ENCODE results near the gene EPHX1.

The EPHX1 gene

GRCh38 chr1:225844236-225845061 lies 34.5 kb downstream of the EPHX1 start:
- DNase-seq (ENCODE audit: low read depth), result no peak
- H3K4me3 ChIP-seq (ENCODE audit: control insufficient read depth, low read depth, low read length), result no peak overlapping the region
- TF ChIP-seq, protein P1, sequence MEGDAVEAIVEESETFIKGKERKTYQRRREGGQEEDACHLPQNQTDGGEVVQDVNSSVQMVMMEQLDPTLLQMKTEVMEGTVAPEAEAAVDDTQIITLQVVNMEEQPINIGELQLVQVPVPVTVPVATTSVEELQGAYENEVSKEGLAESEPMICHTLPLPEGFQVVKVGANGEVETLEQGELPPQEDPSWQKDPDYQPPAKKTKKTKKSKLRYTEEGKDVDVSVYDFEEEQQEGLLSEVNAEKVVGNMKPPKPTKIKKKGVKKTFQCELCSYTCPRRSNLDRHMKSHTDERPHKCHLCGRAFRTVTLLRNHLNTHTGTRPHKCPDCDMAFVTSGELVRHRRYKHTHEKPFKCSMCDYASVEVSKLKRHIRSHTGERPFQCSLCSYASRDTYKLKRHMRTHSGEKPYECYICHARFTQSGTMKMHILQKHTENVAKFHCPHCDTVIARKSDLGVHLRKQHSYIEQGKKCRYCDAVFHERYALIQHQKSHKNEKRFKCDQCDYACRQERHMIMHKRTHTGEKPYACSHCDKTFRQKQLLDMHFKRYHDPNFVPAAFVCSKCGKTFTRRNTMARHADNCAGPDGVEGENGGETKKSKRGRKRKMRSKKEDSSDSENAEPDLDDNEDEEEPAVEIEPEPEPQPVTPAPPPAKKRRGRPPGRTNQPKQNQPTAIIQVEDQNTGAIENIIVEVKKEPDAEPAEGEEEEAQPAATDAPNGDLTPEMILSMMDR (conservative IDR thresholded peaks at IDR 0.05; ENCODE audit: control insufficient read depth, insufficient read depth, low read depth, low read length), result no peak

DNA sequence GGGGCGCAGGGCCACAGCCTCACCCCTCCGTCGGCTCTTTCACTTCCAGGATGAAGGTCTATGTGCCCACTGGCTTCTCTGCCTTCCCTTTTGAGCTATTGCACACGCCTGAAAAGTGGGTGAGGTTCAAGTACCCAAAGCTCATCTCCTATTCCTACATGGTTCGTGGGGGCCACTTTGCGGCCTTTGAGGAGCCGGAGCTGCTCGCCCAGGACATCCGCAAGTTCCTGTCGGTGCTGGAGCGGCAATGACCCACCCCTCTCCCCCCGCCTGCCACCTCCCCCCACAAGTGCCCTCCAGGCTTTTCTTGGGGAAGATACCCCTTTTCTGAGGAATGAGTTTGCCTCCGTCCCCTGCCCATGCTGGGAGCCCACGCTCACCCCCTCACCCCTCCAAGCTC lies 35.2 kb downstream of the EPHX1 start:
- H3K4me3 ChIP-seq (ENCODE audit: control insufficient read depth, low read depth, low read length), result no peak overlapping the region
- TF ChIP-seq, protein P1 (conservative IDR thresholded peaks at IDR 0.05; ENCODE audit: control insufficient read depth, insufficient read depth, low read depth, low read length), result no peak
- no peak for DNase-seq (ENCODE audit: low read depth)

DNA sequence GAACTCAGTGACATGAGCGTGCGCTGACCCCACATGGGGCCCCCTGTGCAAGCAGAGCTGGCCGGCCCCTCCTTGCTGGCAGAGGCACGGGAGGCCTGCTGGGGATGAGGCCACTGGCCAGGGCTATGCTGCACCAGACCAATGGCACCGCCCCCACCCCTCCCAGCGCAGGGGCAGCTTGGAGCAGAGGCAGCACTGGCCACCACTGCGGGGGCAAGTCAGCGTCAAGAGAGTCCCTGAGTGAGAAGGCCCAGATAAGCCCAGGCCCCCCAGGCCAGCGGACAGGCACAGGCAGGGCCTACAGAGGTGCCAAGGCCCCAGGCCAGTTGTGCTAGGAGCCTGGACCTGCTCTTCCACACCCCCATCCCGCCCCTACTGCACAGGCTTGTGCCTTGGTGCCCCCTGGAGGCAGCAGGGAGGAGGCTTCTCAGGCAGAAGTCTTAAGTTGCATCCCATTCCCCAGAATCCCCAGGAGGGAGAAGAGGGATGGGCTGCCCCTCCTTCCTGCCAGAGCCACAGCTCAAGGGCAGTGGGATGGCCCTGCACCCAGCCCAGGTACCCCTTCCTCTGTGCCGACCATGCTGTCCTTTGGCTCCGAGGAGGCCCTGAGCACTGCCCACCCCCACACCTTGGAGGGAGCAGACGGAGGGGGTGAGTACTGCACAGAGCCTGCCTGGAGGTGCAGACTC lies 35.8 kb downstream of the EPHX1 start:
- peak; percentile 83 for DNase-seq (ENCODE audit: low read depth)
- H3K4me3 ChIP-seq (ENCODE audit: control insufficient read depth, low read depth, low read length), result no peak overlapping the region
- TF ChIP-seq, protein P1 (conservative IDR thresholded peaks at IDR 0.05; ENCODE audit: control insufficient read depth, insufficient read depth, low read depth, low read length), result peak; percentile 87

DNA sequence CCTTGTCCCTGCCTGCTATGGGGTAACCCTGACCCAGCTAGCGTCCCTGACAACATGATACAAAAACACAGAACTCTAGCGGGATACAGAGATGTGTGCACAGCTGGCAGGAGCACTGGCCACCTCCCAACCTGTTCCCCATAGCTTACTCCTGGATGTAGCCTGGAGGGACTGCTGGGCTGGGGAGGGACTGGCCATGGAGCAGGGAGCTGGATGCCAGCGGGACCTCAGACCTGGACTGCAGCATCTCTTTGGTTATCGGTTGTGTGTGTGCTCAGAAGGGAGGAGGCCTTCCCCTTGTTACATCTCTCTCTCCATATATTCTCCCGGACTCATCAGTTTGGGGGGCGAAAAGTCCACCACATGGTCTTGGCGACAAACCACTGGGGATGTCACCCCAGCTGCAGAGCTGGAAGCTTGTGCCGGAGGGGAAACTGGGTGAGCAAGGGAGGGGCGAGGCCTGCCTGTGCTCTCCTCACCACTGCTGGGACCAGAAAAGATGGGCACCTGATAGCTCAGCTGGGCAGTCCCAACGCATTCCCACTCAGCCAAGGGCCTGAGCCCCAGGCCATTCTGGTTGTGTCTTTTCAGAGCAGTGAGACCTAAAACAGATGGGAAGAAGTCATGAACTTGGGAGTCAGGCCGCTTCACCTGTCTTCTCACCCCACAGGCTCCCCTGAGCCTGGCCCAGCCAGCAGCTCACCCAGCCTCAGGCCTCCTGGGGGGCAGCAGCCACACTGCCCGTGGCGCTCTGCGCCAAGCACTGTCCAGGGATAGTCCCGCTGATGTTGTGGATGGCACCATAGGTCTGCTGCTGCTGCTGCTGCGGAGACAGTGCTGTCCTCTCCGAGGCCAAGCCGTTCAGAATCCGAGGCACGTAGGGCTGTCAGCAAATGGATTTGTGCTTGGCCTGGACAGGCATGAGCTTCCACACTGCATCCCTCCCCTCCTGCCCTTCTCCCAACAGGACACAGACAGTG lies 36.7 kb downstream of the EPHX1 start:
- H3K4me3 ChIP-seq (ENCODE audit: control insufficient read depth, low read depth, low read length), result no peak overlapping the region
- TF ChIP-seq, protein P1 (conservative IDR thresholded peaks at IDR 0.05; ENCODE audit: control insufficient read depth, insufficient read depth, low read depth, low read length), result no peak
- DNase-seq (ENCODE audit: low read depth), result no peak

DNA sequence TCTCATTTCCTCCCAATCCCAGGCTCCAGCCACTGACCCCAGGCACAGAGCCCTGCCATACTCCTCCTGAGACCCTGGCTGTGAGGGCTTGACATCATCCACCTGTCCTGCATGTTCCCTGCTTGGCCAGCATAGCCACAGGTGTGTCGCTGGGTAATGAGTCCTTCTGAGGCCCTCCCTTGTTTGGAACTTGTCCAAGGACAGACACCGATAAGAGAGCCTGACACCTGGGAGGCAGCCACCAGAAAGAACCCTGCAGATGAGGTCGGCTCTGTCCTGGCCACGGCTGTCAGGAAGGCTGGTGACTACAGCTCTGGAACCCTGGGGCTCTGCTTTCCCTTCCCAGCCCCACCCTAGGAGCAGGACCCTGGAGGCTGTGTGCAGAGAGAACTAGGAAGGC lies 37.7 kb downstream of the EPHX1 start:
- TF ChIP-seq, protein P1 (conservative IDR thresholded peaks at IDR 0.05; ENCODE audit: control insufficient read depth, insufficient read depth, low read depth, low read length), result no peak
- DNase-seq (ENCODE audit: low read depth), result no peak
- no peak overlapping the region for H3K4me3 ChIP-seq (ENCODE audit: control insufficient read depth, low read depth, low read length)

Measured in fibroblast of mammary gland (primary cell).